ENCODE measurements around the gene NUDT4. TPM values are rescaled to one million over a fixed set of nuclear protein-coding genes. Genes with fewer than 3 reads are reported as not detected.
A peak's percentile ranks its signal among the peaks of the same experiment; 100 is the strongest.

NUDT4 gene
- total RNA-seq (ENCODE audit: insufficient read depth, low replicate concordance), result 87.2 TPM

- peak; percentile 97 for DNase-seq (ENCODE audit: low spot score)
Measured at GRCh38 chr12:93377252-93378195, at the start of gene NUDT4. NUDT4 (plus strand) TSS chr12:93377925; CDS start chr12:93378323, 398 bp downstream.

- DNase-seq (ENCODE audit: low spot score), result no peak
Measured at GRCh38 chr12:93333054-93333453, 44.7 kb upstream of the NUDT4 start.

GRCh38 chr12:93333828-93334227 is 43.9 kb upstream of the NUDT4 start:
- no peak for DNase-seq (ENCODE audit: low spot score)

GRCh38 chr12:93335603-93336162 is 42.0 kb upstream of the NUDT4 start:
- no peak for DNase-seq (ENCODE audit: low spot score)

GRCh38 chr12:93336291-93336741 is 41.4 kb upstream of the NUDT4 start:
- DNase-seq (ENCODE audit: low spot score), result no peak

- DNase-seq (ENCODE audit: low spot score), result no peak
Measured at GRCh38 chr12:93338598-93338997, 39.1 kb upstream of the NUDT4 start.

- no peak for DNase-seq (ENCODE audit: low spot score)
Measured at GRCh38 chr12:93339695-93340094, 38.0 kb upstream of the NUDT4 start.

- DNase-seq (ENCODE audit: low spot score), result peak; percentile 40
Measured at GRCh38 chr12:93341409-93342049, 36.2 kb upstream of the NUDT4 start.

- DNase-seq (ENCODE audit: low spot score), result peak; percentile 17
Measured at GRCh38 chr12:93347054-93347785, 30.5 kb upstream of the NUDT4 start.

GRCh38 chr12:93348575-93349435 is 28.9 kb upstream of the NUDT4 start:
- DNase-seq (ENCODE audit: low spot score), result no peak

- DNase-seq (ENCODE audit: low spot score), result no peak
Measured at GRCh38 chr12:93351726-93352125, 26.0 kb upstream of the NUDT4 start.

- no peak for DNase-seq (ENCODE audit: low spot score)
Measured at GRCh38 chr12:93352321-93352720, 25.4 kb upstream of the NUDT4 start.

GRCh38 chr12:93356214-93356613 is 21.5 kb upstream of the NUDT4 start:
- DNase-seq (ENCODE audit: low spot score), result no peak

- no peak for DNase-seq (ENCODE audit: low spot score)
Measured at GRCh38 chr12:93358058-93358457, 19.7 kb upstream of the NUDT4 start.

- DNase-seq (ENCODE audit: low spot score), result no peak
Measured at GRCh38 chr12:93358821-93359220, 18.9 kb upstream of the NUDT4 start.

GRCh38 chr12:93360688-93361087 is 17.0 kb upstream of the NUDT4 start:
- no peak for DNase-seq (ENCODE audit: low spot score)

GRCh38 chr12:93361151-93361919 is 16.4 kb upstream of the NUDT4 start:
- no peak for DNase-seq (ENCODE audit: low spot score)

GRCh38 chr12:93363841-93364297 is 13.9 kb upstream of the NUDT4 start:
- DNase-seq (ENCODE audit: low spot score), result no peak

- DNase-seq (ENCODE audit: low spot score), result no peak
Measured at GRCh38 chr12:93365616-93366405, 11.9 kb upstream of the NUDT4 start.

All from umbilical cord (tissue), 2 donors.